PC-3 (cell line): ENCODE data around the gene ANKRD23. TPM values are rescaled to one million over a fixed set of nuclear protein-coding genes. Genes with fewer than 3 reads are reported as not detected.
"Not testable (repeated sequence)": the region's sequence is repeated elsewhere in the genome, so short reads cannot be mapped to it uniquely, and the experiment has no call there.

Experiments used
- ATAC-seq: fragments of 200-7000 bp; cut with Tn5 transposase; 2 replicates; pipeline ENCODE4 v1.9.1; 2020; ENCODE audit warnings: mild to moderate bottlenecking, moderate library complexity
- BruUV-seq: library from RNA; stranded (reverse); fragments of 400-500 nt; replicated peaks from 2 replicates; lab custom pipeline; 2021; lab: Mats Ljungman, UMichigan
- CTCF ChIA-PET: fragments of 300-600 bp; sonication (Branson Sonifier 250); formaldehyde crosslinking; loops from one replicate; lab custom pipeline; 2022; ENCODE audit warnings: antibody characterized with exemption; lab: Charles Lee
- POLR2A ChIA-PET: fragments of 300-600 bp; sonication (Branson Sonifier 250); formaldehyde crosslinking; loops from one replicate; lab custom pipeline; 2022; ENCODE audit warnings: antibody characterized with exemption; ENCODE audit not compliant: unreplicated experiment; lab: Charles Lee
- DNase-seq: peaks from one replicate; pipeline ENCODE4 v3.0.0-alpha.2; 2015
- H2AFZ ChIP-seq: fragments of 300-600 bp; sonication (generic); 2 replicates; pipeline ENCODE4 v1.6.0; 2016; ENCODE audit warnings: antibody characterized with exemption, low read length
- H3F3A ChIP-seq: fragments of 300-600 bp; sonication (generic); one replicate; pipeline ENCODE4 v1.6.0; 2017; ENCODE audit warnings: antibody characterized with exemption, low read length, control low read depth, mild to moderate bottlenecking; ENCODE audit not compliant: unreplicated experiment
- H3K27ac ChIP-seq: fragments of 300-600 bp; sonication (generic); 2 replicates; pipeline ENCODE4 v1.5.1; 2016; ENCODE audit warnings: mild to moderate bottlenecking, low read length
- H3K27me3 ChIP-seq: fragments of 300-600 bp; sonication (generic); 2 replicates; pipeline ENCODE4 v1.6.1; 2016; ENCODE audit warnings: low read length, mixed read lengths
- H3K36me3 ChIP-seq: fragments of 300-600 bp; sonication (generic); 2 replicates; pipeline ENCODE4 v1.6.1; 2016; ENCODE audit warnings: low read depth, mixed run types, low read length, mixed read lengths
- H3K4me1 ChIP-seq: fragments of 300-600 bp; sonication (generic); 2 replicates; pipeline ENCODE4 v1.5.1; 2016; ENCODE audit warnings: low read length; ENCODE audit not compliant: insufficient read depth
- H3K4me2 ChIP-seq: fragments of 300-600 bp; sonication (generic); 2 replicates; pipeline ENCODE4 v1.6.0; 2016; ENCODE audit warnings: low read length
- H3K4me3 ChIP-seq: fragments of 300-600 bp; sonication (generic); 2 replicates; pipeline ENCODE4 v1.5.1; 2016; ENCODE audit warnings: mild to moderate bottlenecking, low read length, mixed read lengths
- H3K79me2 ChIP-seq: fragments of 300-600 bp; sonication (generic); 2 replicates; pipeline ENCODE4 v1.6.1; 2017; ENCODE audit warnings: low read length, mixed read lengths
- H3K9ac ChIP-seq: fragments of 300-600 bp; sonication (generic); 2 replicates; pipeline ENCODE4 v1.6.0; 2016; ENCODE audit warnings: mild to moderate bottlenecking, low read length
- H3K9me2 ChIP-seq: fragments of 300-600 bp; sonication (generic); replicated peaks from 2 replicates; pipeline ENCODE4 v1.6.1; 2016; ENCODE audit warnings: mixed run types, low read length, mixed read lengths
- H3K9me3 ChIP-seq: fragments of 300-600 bp; sonication (generic); 2 replicates; pipeline ENCODE4 v1.6.1; 2016; ENCODE audit warnings: low read length, mixed read lengths
- H4K20me1 ChIP-seq: fragments of 300-600 bp; sonication (generic); 2 replicates; pipeline ENCODE4 v1.6.1; 2016; ENCODE audit warnings: low read length, mixed read lengths
- CTCF ChIP-seq: fragments of 300-600 bp; sonication (generic); conservative IDR thresholded peaks from 2 replicates; pipeline ENCODE4 v1.5.1; 2017; ENCODE audit warnings: antibody characterized with exemption, low read depth, mild to moderate bottlenecking, low read length
- EZH2 ChIP-seq: fragments of 300-600 bp; sonication (generic); IDR thresholded peaks from one replicate; pipeline ENCODE4 v1.6.1; 2017; ENCODE audit warnings: antibody characterized with exemption, mild to moderate bottlenecking, low read length; ENCODE audit not compliant: unreplicated experiment
- EZH2phosphoT487 ChIP-seq: fragments of 300-600 bp; sonication (generic); IDR thresholded peaks from 2 replicates; pipeline ENCODE4 v1.6.1; 2018; ENCODE audit warnings: mild to moderate bottlenecking, antibody characterized with exemption, low read length, borderline replicate concordance
- intact Hi-C: fragments of 100-400 bp; cut with micrococcal nuclease; formaldehyde crosslinking; loops from 2 replicates; pipeline ENCODE4 v1.9.0; 2023
- total RNA-seq: library from RNA; depleted of rRNA; stranded (reverse); fragments of >200 nt; gene quantifications from 2 replicates; pipeline ENCODE4 v1.2.3, GENCODE V29; 2014

ANKRD23 gene
- total RNA-seq, 1 experiment from 2014 or later: 8.2 TPM

- no peaks in the 10 kb centered on the region for H4K20me1 ChIP-seq
- ChIA-PET POLR2A (interaction anchor here (0.6 kb wide), 1 partner anchor 25 kb away, joined by 7 read pairs; no protein-coding TSS in a partner anchor), CTCF (no interaction called here)
- no peaks in the 10 kb centered on the region for H3K4me1 ChIP-seq
- no peak overlapping the region for H3K27ac ChIP-seq
- H3K27me3 ChIP-seq: no peaks in the 10 kb centered on the region
- intact Hi-C loops: no loop called here
- H2AFZ ChIP-seq: no peak overlapping the region
- DNase-seq (no peak), ATAC-seq (no peak)
- TF ChIP-seq EZH2phosphoT487 (no peak), CTCF (no peak), EZH2 (no peak)
- H3F3A ChIP-seq: no peaks in the 10 kb centered on the region
- H3K9me3 ChIP-seq: no peaks in the 10 kb centered on the region
- no TSS peak for BruUV-seq
- H3K4me3 ChIP-seq: no peak overlapping the region
- H3K9me2 ChIP-seq: no peaks in the 10 kb centered on the region
- H3K79me2 ChIP-seq: no peaks in the 10 kb centered on the region
- H3K4me2 ChIP-seq: no peak overlapping the region
- no peak overlapping the region for H3K9ac ChIP-seq
- H3K36me3 ChIP-seq: no peaks in the 10 kb centered on the region
These were observed 35.5 kb downstream of the ANKRD23 start for GRCh38 chr2:96808176-96808837.

GRCh38 chr2:96807127-96807471, 36.7 kb downstream of the ANKRD23 start:
- H3K4me1 ChIP-seq: no peaks in the 10 kb centered on the region
- intact Hi-C loops: no loop called here
- no peak overlapping the region for H3K27ac ChIP-seq
- H3K4me2 ChIP-seq: no peak overlapping the region
- H3K27me3 ChIP-seq: no peaks in the 10 kb centered on the region
- no peak for DNase-seq
- ATAC-seq: no peak
- no TSS peak for BruUV-seq
- H3K79me2 ChIP-seq: no peaks in the 10 kb centered on the region
- ChIA-PET CTCF (no interaction called here), POLR2A (no interaction called here)
- H2AFZ ChIP-seq: no peak overlapping the region
- H3K4me3 ChIP-seq: no peak overlapping the region
- H3K9ac ChIP-seq: no peak overlapping the region
- H3K9me2 ChIP-seq: no peaks in the 10 kb centered on the region
- TF ChIP-seq EZH2 (no peak), EZH2phosphoT487 (no peak), CTCF (no peak)
- no peaks in the 10 kb centered on the region for H3K36me3 ChIP-seq
- no peaks in the 10 kb centered on the region for H3K9me3 ChIP-seq
- no peaks in the 10 kb centered on the region for H3F3A ChIP-seq
- H4K20me1 ChIP-seq: no peaks in the 10 kb centered on the region

- ChIA-PET POLR2A (no interaction called here), CTCF (no interaction called here)
- H3K27me3 ChIP-seq: no peaks in the 10 kb centered on the region
- H3K27ac ChIP-seq: no peak overlapping the region
- no peaks in the 10 kb centered on the region for H3K9me2 ChIP-seq
- H3K9ac ChIP-seq: no peak overlapping the region
- no peak for TF ChIP-seq EZH2
- no peak for TF ChIP-seq CTCF
- no peak for TF ChIP-seq EZH2phosphoT487
- no peaks in the 10 kb centered on the region for H4K20me1 ChIP-seq
- ATAC-seq (no peak), DNase-seq (no peak)
- no TSS peak for BruUV-seq
- H3K36me3 ChIP-seq: peaks cover 2% of the 10 kb centered on the region; the same call in 1 of the 2 replicates
- intact Hi-C loops: no loop called here
- H3K4me3 ChIP-seq: no peak overlapping the region
- no peak overlapping the region for H3K4me2 ChIP-seq
- H2AFZ ChIP-seq: no peak overlapping the region
- H3F3A ChIP-seq: no peaks in the 10 kb centered on the region
- H3K4me1 ChIP-seq: no peaks in the 10 kb centered on the region
- no peaks in the 10 kb centered on the region for H3K79me2 ChIP-seq
- no peaks in the 10 kb centered on the region for H3K9me3 ChIP-seq
These were observed 37.2 kb downstream of the ANKRD23 start for GRCh38 chr2:96806468-96807126.

- H3K27ac ChIP-seq, H3K9me2 ChIP-seq, H3K4me2 ChIP-seq, H3K4me3 ChIP-seq, H3K27me3 ChIP-seq, H4K20me1 ChIP-seq, intact Hi-C loops, H3K9ac ChIP-seq, H3K9me3 ChIP-seq, ATAC-seq, CTCF ChIA-PET, H3K79me2 ChIP-seq, POLR2A ChIA-PET, H3K4me1 ChIP-seq, H3K36me3 ChIP-seq, DNase-seq, H2AFZ ChIP-seq, BruUV-seq, H3F3A ChIP-seq: not testable (repeated sequence)
These were observed 37.9 kb downstream of the ANKRD23 start for GRCh38 chr2:96805946-96806345.
